ENCODE results near the gene ZNF580. TPM values are rescaled to one million over a fixed set of nuclear protein-coding genes. Genes with fewer than 3 reads are reported as not detected.

ZNF580 gene
- total and polyA plus RNA-seq, 9 of the 15 experiments (the other 6 are each of a cell fraction or from before 2014, with no cell fraction given) = 2.3 to 47.4 (median 6.0) TPM

- peak; percentile 93; the same call in 1 of the 2 replicates for TF ChIP-seq HMGXB4 (CRISPR knock-in tag; IDR thresholded peaks at IDR 0.05)
- TF ChIP-seq HMGN3 (IDR thresholded peaks at IDR 0.05; ENCODE audit: borderline replicate concordance, extremely low read depth, insufficient read length, low read depth, low read length) = peak; percentile 73
- peak; percentile 98 for TF ChIP-seq ELF2 (CRISPR knock-in tag; IDR thresholded peaks at IDR 0.05)
- peak; percentile 96 for TF ChIP-seq ZNF384 (IDR thresholded peaks at IDR 0.05; ENCODE audit: low read depth, low read length)
- no peak for TF ChIP-seq ZKSCAN8 (CRISPR knock-in tag; IDR thresholded peaks at IDR 0.05)
- peak; percentile 21 to 83; a peak in 3 of 4 replicates for TF ChIP-seq RCOR1 (IDR thresholded peaks at IDR 0.05; ENCODE audit: borderline replicate concordance in 1 of 2, low read depth in 2 of 2, low read length in 2 of 2)
- no peak for TF ChIP-seq PYGO2 (tag; IDR thresholded peaks at IDR 0.05)
- no peak for TF ChIP-seq CREBBP (IDR thresholded peaks at IDR 0.05; ENCODE audit: low read depth, low read length)
- peak; percentile 87 for TF ChIP-seq JUND (IDR thresholded peaks at IDR 0.05; ENCODE audit: borderline replicate concordance, low read depth, low read length)
- no peak; the same call in 2 of the 3 replicates for TF ChIP-seq JUND (tag; IDR thresholded peaks at IDR 0.05; ENCODE audit: borderline replicate concordance, low read depth, low read length)
- TF ChIP-seq ZBTB17 (CRISPR knock-in tag; IDR thresholded peaks at IDR 0.05) = no peak
- peak; percentile 65 for TF ChIP-seq C11orf30 (IDR thresholded peaks at IDR 0.05; ENCODE audit: low read depth)
- TF ChIP-seq CTCFL (IDR thresholded peaks at IDR 0.05; ENCODE audit: borderline replicate concordance, insufficient read depth, low read depth, low read length, poor library complexity, severe bottlenecking) = peak; percentile 100
- TF ChIP-seq RB1 (IDR thresholded peaks at IDR 0.05; ENCODE audit: low read depth) = peak; percentile 92
- TF ChIP-seq ZNF75A (CRISPR knock-in tag; IDR thresholded peaks at IDR 0.05) = no peak; the same call in 1 of the 2 replicates
- peak; percentile 27; the same call in 1 of the 2 replicates for TF ChIP-seq TAL1 (IDR thresholded peaks at IDR 0.05)
- TF ChIP-seq THRB (CRISPR knock-in tag; conservative IDR thresholded peaks at IDR 0.05) = peak; percentile 67; the same call in 1 of the 2 replicates
- no peak for TF ChIP-seq ID3 (CRISPR knock-in tag; IDR thresholded peaks at IDR 0.05)
- 0 out of 2 replicates have a peak, but pooled peaks have one; percentile 60 for TF ChIP-seq ID3 (tag; IDR thresholded peaks at IDR 0.05)
- no peak for TF ChIP-seq E2F4 (CRISPR knock-in tag; IDR thresholded peaks at IDR 0.05; ENCODE audit: low read depth)
- peak; percentile 66; the same call in 1 of the 2 replicates for TF ChIP-seq DMBX1 (CRISPR knock-in tag; IDR thresholded peaks at IDR 0.05; ENCODE audit: borderline replicate concordance)
Measured at GRCh38 chr19:55653651-55654322, 13.0 kb downstream of the ZNF580 start (continued).
